Measurements from ENCODE around the gene NTRK3.

DNA sequence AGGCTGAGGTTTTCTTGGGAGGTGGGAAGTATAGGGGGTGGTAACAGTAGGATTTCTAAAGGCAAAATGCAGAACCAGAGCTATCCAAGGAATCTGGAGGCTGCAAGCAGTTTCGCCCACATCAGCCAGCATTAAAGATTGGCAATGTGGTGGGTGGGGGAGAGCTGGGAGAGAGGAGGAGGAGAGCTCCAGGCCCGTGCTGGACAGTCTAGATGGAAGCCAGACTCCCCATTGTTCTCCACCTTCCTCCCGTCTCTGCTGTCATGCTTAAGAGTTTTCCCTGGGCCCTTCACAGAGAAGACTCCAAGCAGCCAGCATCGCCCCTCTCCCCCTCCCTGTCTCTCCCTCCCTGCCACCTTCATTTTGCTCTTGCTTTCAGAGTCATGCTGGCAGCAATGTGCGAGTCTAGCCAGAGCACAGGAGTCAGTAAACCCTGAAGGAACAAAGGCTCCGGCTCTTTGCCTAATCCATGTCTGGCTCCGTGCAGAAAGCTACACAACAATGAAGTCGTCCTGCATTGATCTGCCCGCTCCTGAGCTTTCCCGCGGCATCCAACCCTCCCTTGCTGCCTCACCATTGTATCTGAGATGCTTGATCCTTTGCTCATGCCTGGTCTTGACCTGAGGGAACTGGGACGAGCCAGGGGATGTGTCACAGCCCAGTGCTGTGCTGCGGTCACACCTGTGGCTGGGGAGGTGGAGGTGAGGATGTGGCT lies 282.9 kb downstream of the NTRK3 start:
- TF ChIP-seq, protein P1, sequence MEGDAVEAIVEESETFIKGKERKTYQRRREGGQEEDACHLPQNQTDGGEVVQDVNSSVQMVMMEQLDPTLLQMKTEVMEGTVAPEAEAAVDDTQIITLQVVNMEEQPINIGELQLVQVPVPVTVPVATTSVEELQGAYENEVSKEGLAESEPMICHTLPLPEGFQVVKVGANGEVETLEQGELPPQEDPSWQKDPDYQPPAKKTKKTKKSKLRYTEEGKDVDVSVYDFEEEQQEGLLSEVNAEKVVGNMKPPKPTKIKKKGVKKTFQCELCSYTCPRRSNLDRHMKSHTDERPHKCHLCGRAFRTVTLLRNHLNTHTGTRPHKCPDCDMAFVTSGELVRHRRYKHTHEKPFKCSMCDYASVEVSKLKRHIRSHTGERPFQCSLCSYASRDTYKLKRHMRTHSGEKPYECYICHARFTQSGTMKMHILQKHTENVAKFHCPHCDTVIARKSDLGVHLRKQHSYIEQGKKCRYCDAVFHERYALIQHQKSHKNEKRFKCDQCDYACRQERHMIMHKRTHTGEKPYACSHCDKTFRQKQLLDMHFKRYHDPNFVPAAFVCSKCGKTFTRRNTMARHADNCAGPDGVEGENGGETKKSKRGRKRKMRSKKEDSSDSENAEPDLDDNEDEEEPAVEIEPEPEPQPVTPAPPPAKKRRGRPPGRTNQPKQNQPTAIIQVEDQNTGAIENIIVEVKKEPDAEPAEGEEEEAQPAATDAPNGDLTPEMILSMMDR (IDR thresholded peaks at IDR 0.05; ENCODE audit: low read depth, low read length, missing input control) = no peak
- TF ChIP-seq GABPA (IDR thresholded peaks at IDR 0.05 in 1 of 2, conservative IDR thresholded peaks at IDR 0.05 in 1 of 2) = no peak
- no peak for TF ChIP-seq YY1 (IDR thresholded peaks at IDR 0.05)
- TF ChIP-seq, protein P2, sequence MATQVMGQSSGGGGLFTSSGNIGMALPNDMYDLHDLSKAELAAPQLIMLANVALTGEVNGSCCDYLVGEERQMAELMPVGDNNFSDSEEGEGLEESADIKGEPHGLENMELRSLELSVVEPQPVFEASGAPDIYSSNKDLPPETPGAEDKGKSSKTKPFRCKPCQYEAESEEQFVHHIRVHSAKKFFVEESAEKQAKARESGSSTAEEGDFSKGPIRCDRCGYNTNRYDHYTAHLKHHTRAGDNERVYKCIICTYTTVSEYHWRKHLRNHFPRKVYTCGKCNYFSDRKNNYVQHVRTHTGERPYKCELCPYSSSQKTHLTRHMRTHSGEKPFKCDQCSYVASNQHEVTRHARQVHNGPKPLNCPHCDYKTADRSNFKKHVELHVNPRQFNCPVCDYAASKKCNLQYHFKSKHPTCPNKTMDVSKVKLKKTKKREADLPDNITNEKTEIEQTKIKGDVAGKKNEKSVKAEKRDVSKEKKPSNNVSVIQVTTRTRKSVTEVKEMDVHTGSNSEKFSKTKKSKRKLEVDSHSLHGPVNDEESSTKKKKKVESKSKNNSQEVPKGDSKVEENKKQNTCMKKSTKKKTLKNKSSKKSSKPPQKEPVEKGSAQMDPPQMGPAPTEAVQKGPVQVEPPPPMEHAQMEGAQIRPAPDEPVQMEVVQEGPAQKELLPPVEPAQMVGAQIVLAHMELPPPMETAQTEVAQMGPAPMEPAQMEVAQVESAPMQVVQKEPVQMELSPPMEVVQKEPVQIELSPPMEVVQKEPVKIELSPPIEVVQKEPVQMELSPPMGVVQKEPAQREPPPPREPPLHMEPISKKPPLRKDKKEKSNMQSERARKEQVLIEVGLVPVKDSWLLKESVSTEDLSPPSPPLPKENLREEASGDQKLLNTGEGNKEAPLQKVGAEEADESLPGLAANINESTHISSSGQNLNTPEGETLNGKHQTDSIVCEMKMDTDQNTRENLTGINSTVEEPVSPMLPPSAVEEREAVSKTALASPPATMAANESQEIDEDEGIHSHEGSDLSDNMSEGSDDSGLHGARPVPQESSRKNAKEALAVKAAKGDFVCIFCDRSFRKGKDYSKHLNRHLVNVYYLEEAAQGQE (IDR thresholded peaks at IDR 0.05) = no peak
- no peak for TF ChIP-seq RAD21 (IDR thresholded peaks at IDR 0.05)
- TF ChIP-seq, protein P3, sequence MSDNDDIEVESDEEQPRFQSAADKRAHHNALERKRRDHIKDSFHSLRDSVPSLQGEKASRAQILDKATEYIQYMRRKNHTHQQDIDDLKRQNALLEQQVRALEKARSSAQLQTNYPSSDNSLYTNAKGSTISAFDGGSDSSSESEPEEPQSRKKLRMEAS (IDR thresholded peaks at IDR 0.05) = no peak
- no peak for TF ChIP-seq TAF1 (conservative IDR thresholded peaks at IDR 0.05)
- no peak for TF ChIP-seq JUND (IDR thresholded peaks at IDR 0.05)
- TF ChIP-seq EGR1 (IDR thresholded peaks at IDR 0.05; ENCODE audit: low read depth in 2 of 2) = no peak
- TF ChIP-seq RXRA (IDR thresholded peaks at IDR 0.05) = no peak
